Left ventricle myocardium superior (tissue), 1 donor: Measurements from ENCODE around the gene DCTN4. TPM values are rescaled to one million over a fixed set of nuclear protein-coding genes. Genes with fewer than 3 reads are reported as not detected.

Experiments used
- ATAC-seq: fragments of 200-7000 bp; cut with Tn5 transposase; one replicate; pipeline ENCODE4 v1.9.1; 2020; ENCODE audit warnings: mild to moderate bottlenecking, moderate library complexity
- DNase-seq: peaks from one replicate; pipeline ENCODE4 v3.0.0-alpha.2; 2020
- intact Hi-C: fragments of 100-400 bp; cut with micrococcal nuclease; formaldehyde crosslinking; loops from one replicate; pipeline ENCODE4 v1.11.0; 2022
- total RNA-seq: library from RNA; stranded (reverse); fragmentation: NEBNext Ultra II Directional; extraction: Animal tissue kit (Norgen Biotek cat#: 25700); gene quantifications from one replicate; pipeline ENCODE4 v1.2.1, GENCODE V29; 2021
- donor health status: DM: no; HTN: yes; CAD: no; lungs with severe emphysema.

The DCTN4 gene
- total RNA-seq, 1 donor from 2014 or later: 43.5 TPM

GRCh38 chr5:150689120-150689519 lies 69.7 kb downstream of the DCTN4 start:
- DNase-seq (no peak), ATAC-seq (no peak)
- intact Hi-C loops: no loop called here

- intact Hi-C loops: no loop called here
- ATAC-seq (no peak), DNase-seq (no peak)
Observed at GRCh38 chr5:150676578-150676977, 82.2 kb downstream of the DCTN4 start.

DNA sequence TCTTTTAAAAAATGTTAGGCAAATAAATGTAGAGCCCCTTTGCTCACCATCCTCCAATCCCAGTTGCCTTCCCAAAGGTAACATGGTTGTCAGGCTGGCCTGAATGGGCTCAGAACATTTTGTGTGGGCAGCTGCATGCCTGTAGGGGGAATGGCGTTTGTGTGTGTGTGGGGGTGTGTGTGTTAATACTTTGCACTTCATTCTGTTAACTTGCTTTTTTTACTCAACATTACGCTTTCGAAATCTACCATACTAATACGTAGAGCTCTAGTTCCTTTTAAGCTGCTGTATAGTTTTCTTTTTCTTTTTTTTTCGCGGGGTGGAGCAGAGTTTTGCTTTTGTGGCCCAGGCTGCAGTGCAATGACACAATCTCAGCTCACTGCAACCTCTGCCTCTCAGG lies 83.7 kb downstream of the DCTN4 start:
- intact Hi-C loops: no loop called here
- DNase-seq (no peak), ATAC-seq (no peak)

- intact Hi-C loops: no loop called here
- peak; percentile 56 for ATAC-seq
Observed at GRCh38 chr5:150674341-150674821, 84.4 kb downstream of the DCTN4 start.

DNA sequence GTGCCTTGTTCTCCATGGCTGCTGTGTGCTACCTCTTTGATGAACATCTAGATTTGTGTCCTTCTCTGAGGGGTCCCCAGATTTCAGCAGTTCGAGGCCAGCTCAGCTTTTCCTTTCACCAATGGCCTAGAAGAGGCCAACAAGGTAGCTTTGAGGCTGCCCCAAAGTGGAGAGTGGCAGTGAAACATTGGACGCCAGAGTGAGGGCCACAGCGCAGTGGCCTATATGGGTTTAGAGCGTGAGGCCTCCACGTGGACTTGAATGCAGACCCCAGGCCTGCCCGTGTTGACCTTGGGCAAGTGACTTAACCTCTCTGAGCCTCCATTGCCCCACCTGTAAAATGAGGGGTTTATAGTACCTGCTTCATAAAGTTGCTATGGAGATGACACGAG lies 85.9 kb downstream of the DCTN4 start:
- ATAC-seq (no peak), DNase-seq (no peak)
- intact Hi-C loops: no loop called here

More at GRCh38 chr5:150674341-150674821, 84.4 kb downstream of the DCTN4 start:
- peak; percentile 77 for DNase-seq

GRCh38 chr5:150672237-150672883 lies 86.5 kb downstream of the DCTN4 start:
- DNase-seq: peak; percentile 66
- intact Hi-C loops: no loop called here
- peak; percentile 48 for ATAC-seq

DNA sequence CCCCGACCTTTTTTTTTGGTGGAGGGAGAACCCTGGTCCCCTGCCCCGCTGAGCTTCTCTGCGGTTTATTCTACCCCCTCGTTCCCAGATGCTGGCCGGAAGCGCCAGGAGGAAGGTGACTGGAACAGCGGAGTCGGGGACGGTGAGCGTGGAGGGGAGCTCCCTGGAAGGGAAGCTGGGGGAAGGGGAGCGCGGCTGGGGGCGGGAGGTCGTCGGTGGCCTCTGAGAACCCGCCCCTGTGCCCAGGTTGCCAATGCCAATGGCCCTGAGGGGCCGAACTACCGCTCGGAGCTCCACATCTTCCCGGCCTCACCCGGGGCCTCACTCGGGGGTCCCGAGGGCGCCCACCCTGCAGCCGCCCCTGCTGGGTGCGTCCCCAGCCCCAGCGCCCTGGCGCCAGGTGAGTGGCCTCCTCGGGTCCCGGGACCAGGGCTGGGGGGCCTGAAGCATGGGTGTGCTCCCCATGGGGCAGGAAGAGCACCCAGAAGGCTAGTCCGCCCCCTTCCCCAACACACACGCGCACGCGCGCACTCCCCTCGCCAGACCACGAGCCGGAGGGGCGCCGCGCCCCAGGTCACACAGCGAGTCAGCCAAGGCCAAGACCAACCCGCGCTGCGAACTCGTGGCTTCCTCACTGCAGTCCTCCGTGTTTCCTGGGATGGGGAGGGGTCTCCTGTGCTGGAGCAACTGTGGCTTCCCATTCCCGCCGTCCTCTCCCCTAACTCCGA lies 87.1 kb downstream of the DCTN4 start:
- ATAC-seq (peak; percentile 15), DNase-seq (peak; percentile 42)
- intact Hi-C loops: no loop called here

DNA sequence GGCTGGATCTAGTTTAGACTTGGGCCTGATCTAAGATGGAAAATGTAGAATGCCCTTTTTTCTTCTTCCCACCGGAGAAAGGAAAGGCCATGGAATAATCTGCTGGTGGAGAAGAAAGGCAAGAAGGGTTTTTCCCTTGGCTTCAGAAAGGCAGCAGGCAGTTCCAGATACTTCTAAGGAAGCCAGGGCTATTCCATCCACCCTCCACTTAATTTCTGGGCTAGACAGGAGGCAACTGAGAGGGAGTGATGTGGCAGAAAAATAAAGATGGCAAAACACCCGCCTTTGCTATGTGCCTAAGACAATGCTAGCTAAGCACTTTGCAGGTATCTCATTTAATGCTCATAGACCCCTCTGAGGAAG lies 87.9 kb downstream of the DCTN4 start:
- DNase-seq (no peak), ATAC-seq (no peak)
- intact Hi-C loops: no loop called here

DNA sequence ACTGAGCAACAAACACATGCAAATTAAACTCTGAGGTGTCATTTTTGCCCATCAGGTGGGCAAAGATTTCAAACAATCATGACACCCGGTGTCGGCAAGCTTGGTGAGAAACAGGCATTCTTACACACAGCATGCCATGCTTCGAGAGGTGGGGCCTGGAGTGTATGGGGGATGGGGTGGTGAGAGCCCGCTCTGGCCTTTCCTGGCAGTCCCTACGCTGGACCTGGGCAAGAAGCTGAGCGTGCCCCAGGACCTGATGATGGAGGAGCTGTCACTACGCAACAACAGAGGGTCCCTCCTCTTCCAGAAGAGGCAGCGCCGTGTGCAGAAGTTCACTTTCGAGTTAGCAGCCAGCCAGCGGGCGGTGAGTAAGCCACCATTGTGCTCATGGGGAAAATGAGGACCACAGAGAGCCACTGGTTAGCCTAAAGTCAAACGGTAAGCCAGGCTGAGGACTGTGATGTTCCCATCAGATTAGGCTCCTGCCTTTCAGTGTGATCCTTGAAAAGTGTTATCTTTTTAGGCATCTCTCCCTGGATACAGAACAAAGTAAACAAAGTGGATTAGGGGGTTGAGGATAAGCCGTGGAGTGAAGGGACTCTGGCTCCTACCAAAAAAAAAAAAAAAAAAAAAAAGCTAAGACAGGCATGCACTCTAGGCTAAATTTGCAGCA lies 88.4 kb downstream of the DCTN4 start:
- intact Hi-C loops: no loop called here
- ATAC-seq (no peak), DNase-seq (no peak)

GRCh38 chr5:150665044-150665443 lies 93.8 kb downstream of the DCTN4 start:
- DNase-seq: no peak
- intact Hi-C loops: no loop called here

DNA sequence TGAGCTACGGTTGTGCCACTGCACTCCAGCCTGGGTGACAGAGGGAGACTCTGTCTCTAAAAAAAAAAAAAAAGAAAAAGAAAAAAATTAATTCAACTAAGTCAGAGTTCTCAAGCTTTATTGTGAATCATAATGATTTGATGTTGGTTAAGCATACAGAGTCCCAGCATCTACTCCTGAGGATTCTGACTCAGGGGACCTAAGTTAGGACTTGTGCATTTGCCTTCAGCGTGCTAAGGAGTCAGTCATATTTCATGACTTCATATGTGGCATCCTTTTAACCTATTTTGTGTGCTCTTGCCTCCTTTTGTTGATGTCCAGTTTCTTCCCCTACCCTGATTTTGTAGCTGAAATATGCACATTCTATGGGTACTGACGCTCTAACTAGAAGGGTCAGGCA lies 94.9 kb downstream of the DCTN4 start:
- ATAC-seq: no peak
- intact Hi-C loops: no loop called here
- DNase-seq: no peak

More at GRCh38 chr5:150665044-150665443, 93.8 kb downstream of the DCTN4 start:
- ATAC-seq: no peak

- intact Hi-C loops: no loop called here
- DNase-seq: no peak
- no peak for ATAC-seq
Observed at GRCh38 chr5:150662731-150663516, 95.9 kb downstream of the DCTN4 start.

- intact Hi-C loops: no loop called here
- no peak for DNase-seq
- no peak for ATAC-seq
Observed at GRCh38 chr5:150661821-150662596, 96.8 kb downstream of the DCTN4 start.

DNA sequence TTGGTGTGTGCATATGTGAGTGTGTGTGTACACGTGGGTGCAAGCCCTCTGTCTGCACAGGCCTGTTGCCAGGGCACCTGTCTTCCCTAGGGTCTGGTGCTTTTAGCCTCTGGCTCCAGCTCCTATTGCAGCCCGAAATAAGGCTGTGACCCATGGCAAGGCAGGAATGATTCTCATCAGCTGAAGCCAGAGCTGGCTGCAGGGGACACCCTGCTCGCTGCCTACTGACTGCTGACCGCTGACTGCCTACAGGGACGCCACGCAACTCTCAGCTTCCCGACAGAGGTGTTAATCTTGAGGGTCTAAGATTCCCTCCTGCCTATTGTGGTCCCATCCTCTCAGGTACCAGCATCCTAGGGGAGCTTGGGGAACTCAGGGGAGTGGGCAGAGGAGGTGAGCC lies 97.7 kb downstream of the DCTN4 start, which contains the start of gene MYOZ3:
Gene MYOZ3 (plus strand): TSS at position 166 of the 400 bp plus-strand sequence. CDS start 1,691 bp downstream, outside the sequence.
- intact Hi-C loops: no loop called here
- DNase-seq (no peak), ATAC-seq (no peak)

DNA sequence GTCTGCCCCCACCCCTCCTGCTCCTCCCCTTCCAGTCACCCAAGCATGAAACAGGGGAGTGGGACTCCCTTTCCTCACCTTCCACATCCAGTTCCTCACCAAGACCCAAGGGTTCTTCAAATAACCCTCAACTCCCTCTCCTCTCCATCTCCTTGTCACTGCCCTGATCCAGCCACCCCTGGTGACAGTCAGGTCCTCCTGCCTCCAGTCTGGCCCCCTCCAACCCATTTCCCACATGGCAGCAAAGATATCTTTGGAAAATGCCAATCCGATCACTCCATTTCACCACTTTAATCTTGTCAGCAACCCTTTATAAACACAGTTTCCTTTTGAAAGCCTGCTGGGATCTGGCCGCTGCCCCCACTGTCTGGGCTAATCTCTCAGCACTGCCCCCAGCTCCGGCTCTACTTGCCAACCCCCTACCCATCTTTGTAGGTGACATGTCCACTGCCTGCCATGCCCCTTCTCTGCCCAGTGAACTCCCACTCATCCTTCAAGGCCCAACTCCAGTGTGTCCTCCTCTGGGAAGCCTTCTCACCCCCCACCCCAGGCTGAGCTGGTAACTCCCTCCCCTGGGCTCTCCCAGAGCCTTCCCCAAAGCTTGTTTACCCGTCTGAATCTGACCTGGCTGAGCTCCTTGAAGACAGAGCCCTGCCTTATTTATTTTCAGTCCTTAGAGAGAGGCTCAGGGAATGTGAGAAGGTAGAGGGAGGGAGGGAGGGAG lies 98.5 kb downstream of the DCTN4 start:
- ATAC-seq (no peak), DNase-seq (no peak)
- intact Hi-C loops: no loop called here

DNA sequence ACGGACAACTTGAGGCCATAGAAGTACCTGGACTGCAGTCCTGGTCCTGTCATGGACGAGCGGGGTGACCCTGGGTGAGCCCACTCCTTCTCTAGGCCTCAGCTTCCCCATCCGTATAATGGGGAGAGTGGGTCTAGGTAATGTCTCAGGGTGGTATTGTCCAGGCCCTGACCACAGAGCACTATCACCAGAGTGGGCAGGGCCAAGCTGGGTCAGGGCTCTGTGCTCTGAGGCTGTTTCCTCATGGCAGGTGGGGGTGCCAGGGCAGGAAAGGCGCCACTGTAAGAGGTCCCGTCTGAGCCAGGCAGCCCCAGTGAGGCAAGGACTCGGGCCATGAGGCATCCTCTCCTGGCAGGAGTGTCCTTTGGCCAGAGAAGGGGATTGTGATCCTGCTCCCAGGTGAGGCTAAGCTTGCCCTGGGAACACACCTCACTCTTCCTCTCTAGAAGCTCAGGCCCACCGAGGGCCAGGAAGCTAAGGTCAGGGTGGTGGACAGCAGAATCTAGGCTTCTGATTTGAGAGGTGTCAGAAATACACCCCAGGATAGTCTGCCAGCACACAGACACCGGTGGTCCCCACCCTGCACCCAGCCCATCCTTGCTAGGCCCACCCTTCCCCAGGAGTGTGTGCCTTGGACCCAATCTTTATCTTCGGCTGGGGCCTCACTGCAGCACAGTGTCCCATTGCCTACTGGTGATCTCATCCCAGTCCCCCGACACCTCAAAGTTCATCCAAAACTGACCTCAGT lies 99.3 kb downstream of the DCTN4 start:
- intact Hi-C loops: loop anchor here (10.0 kb wide), 1 partner anchor 95 kb away; no protein-coding TSS in a partner anchor
- DNase-seq (no peak), ATAC-seq (no peak)

DNA sequence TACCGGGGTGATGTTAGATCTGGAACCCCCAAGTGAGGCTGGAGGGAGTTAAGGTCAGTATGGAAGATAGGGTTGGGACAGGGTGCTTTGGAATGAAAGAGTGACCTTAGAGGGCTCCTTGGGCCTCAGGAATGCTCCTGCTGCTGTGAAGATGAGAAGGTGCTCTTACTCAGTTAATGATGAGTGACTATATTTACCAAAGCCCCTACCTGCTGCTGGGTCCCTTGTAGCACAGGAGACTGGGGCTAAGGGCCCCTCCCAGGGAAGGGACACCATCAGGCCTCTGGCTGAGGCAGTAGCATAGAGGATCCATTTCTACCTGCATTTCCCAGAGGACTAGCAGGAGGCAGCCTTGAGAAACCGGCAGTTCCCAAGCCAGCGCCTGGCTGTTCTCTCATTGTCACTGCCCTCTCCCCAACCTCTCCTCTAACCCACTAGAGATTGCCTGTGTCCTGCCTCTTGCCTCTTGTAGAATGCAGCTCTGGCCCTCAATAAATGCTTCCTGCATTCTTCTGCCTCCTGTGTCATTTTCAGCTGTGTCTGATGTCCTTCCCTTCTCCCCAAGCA lies 100.0 kb downstream of the DCTN4 start:
- intact Hi-C loops: loop anchor here (10.0 kb wide), 1 partner anchor 94 kb away; no protein-coding TSS in a partner anchor
- no peak for DNase-seq
- ATAC-seq: no peak
